ENCODE measurements around the gene DBP.
A peak's percentile ranks its signal among the peaks of the same experiment; 100 is the strongest.
"Not testable (repeated sequence)": the region's sequence is repeated elsewhere in the genome, so short reads cannot be mapped to it uniquely, and the experiment has no call there.

DBP gene, protein sequence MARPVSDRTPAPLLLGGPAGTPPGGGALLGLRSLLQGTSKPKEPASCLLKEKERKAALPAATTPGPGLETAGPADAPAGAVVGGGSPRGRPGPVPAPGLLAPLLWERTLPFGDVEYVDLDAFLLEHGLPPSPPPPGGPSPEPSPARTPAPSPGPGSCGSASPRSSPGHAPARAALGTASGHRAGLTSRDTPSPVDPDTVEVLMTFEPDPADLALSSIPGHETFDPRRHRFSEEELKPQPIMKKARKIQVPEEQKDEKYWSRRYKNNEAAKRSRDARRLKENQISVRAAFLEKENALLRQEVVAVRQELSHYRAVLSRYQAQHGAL
- total RNA-seq: 0.28 to 20.9 (median 8.9) reads per million in 18 experiments

DNA sequence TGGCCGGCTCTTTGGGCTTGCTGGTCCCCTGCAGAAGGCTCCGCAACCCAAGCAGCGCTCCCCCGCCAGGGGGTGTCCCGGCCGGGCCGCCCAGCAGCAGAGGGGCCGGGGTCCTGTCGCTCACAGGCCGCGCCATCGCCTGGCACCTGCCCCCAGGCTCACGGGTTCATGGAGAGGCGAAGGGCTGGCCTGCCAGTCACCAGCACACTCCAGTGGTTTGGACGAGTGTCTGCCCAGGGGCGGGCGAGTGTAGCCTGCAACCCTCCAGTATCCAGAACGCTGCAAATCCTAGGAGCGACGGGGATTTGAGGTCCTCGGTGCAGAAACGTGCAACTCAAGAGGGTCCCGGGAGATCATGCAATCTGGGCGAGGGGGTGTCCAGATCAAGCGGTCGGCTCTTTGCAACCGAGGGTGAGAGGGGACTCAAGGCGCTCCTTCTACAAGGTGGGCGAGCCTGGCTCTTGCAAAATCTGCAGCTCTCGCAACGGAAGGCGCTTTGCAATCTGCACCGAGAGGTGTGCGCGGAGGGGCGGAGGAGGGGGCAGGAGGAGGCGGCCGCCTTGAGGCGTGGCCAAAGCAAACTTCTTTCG is at the start of gene DBP:
TSS of gene DBP (minus strand) at position 521 of the 590 bp plus-strand sequence. CDS start at position 136, 385 bp downstream.
- DNase-seq: peak; percentile 43 to 67

DNA sequence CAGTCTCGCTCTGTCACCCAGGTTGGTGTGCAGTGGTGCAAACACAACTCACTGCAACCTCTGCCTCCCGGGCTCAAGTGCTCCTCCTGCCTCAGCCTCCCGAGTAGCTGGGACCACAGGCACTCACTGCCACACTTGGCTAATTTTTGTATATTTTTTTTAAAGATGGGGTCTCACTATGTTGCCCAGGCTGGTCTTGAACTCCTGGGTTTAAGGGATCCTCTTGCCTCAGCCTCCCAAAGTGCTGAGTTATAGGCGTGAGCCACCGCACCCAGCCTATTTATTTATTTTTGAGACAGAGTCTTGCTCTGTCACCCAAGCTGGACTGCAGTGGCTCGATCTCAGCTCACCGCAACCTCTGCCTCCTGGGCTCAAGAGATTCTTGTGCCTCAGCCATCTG is 49.5 kb upstream of the DBP start:
- DNase-seq: not testable (repeated sequence)

DNA sequence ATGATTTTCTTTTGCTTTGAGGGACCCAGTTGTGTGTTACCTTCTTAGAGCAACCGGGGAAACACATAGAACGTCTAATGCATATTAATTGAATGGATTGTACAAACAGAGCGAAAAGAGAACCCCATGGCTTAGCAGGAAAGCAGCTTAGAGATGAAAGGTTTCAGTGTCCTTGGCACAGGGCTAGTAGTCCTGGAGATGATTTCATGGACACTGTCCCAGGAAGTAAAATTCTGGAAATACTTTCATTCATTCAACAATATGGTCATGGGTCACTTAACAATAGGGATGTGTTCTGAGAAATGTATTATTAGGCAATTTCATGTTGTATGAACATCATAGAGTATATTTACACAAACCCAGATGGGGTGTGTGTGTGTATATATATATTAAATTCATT is 48.9 kb upstream of the DBP start:
- no peak for DNase-seq

DNA sequence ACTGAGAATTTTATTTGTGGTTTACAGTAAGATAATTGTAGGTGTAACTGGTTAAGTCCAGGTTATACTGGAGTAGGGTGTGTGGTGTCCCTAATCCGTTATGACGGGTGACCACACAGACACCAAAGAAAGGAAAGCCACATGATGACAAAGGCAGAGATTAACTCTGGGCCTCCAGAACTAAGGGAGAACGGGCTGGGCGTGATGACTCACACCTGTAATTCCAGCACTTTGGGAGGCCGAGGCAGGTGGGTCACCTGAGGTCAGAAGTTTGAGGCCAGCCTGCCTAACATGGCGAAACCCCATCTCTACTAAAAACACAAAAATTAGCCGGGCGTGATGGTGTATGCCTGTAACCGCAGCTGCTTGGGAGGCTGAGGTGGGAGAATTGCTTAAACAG is 48.4 kb upstream of the DBP start:
- DNase-seq: no peak

DNA sequence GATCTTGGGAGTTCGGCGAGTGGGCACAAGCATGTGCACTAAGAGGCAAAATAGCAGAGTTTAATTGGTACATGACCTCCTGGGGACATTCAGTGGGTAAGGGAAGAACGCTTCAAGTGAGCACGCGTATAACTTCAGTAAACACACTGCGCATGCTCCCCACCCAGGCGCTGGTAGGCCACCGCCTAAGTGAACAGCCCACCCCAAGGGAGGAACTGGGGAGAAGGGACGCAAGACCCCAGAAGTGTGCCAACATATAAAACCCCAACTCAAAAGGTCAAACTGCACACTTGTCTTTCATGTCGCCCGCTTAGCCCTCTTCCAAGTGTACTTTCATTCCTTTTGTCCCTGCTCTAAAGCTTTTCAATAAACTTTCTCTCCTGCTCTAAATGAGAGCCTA is 46.2 kb upstream of the DBP start:
- DNase-seq: peak in 1 of 2 donors; percentile 36

DNA sequence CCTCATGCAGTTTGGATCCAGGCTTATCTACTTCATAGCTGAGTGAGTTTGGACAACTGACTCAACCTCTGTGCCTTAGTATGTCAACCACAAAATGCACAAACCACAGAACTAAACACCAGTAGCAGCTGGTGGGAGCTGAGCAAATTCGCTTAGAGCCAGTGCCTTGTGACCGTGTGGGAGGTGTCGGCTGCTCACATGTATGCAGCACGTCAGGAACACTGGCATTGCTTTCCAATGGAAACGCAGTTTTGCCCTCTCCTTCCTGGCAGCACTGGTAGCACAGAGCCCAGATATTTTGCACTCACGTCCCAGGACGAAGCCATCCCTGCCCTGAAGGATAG is 43.9 kb upstream of the DBP start:
- DNase-seq: peak; percentile 74 to 95

DNA sequence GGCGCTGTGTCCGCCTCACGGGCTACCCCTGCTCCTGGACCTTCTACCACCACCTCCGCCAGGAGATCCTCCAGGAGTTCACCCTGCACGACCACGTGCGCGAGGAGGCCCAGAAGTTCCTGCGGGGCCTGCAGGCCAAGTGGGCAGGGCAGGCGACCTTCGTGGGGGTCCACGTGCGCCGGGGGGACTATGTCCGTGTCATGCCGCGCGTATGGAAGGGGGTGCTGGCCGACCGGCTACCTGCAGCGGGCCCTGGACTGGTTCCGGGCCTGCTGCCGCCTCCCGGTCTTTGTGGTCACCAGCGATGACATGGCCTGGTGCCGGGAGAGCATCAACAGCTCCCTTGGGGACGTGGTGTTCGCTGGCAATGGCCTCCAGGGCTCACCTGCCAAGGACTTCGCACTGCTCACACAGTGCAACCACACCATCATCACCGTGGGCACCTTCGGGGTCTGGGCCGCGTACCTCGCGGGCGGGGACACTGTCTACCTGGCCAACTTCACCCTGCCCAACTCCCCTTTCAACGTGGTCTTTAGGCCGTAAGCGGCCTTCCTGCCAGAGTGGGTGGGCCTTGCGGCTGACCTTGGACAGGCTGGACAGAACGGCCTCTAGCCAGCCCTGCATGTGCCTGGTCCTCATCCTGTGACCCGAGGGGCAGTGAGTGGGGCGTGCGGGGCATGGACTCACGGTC is 43.4 kb upstream of the DBP start:
- DNase-seq: no peak

DNA sequence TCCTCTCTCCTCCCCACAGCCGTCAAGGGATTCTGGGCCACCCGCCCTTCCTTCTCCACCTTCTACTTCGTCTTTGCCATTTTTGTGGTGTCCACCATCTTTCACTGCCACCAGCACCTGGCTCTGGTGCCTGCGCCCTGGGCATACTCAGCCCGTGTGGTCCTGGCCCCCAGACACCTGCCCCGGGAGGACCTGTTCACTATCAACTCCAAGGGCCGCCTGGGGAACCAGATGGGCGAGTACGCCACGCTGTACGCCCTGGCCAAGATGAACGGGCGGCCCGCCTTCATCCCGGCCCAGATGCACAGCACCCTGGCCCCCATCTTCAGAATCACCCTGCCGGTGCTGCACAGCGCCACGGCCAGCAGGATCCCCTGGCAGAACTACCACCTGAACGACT is 42.8 kb upstream of the DBP start:
- not testable (repeated sequence) for DNase-seq

DNA sequence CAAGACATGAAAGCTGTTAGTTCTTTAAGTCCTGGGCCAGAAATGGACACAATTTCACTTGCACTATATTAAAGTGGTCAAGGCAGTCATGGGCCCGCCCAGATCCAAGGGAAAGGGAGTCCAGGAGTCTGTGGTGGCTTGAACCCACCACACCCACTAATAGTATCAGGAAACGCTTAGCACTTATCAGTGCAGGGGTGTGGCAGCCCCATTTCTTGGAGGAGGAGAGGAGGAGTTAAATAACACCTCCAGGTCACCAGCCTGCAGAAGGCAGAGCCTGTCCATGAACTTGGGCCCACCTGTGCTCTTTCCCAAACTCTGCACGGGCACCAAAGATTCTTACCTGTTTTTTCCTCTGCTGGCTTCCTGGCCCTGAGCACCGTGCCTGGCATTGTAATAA is 41.0 kb upstream of the DBP start:
- no peak for DNase-seq

DNA sequence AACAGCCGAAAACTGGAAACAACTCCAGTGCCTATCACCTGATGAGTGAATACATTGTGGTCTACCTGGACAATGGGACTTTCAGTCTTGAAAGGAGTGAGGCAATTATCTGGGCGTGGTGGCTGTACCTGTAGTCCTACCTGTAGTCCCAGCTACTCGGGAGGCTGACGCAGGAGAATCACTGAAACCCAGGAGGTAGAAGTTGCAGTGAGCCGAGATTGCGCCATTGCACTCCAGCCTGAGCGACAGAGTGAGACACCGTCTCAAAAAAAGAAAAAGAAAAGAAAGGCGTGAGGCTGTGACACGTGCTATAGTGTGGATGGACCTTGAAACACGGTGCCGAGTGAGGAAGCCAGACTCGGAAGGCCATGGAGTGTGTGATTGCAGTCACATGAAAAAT is 39.7 kb upstream of the DBP start:
- DNase-seq: no peak

DNA sequence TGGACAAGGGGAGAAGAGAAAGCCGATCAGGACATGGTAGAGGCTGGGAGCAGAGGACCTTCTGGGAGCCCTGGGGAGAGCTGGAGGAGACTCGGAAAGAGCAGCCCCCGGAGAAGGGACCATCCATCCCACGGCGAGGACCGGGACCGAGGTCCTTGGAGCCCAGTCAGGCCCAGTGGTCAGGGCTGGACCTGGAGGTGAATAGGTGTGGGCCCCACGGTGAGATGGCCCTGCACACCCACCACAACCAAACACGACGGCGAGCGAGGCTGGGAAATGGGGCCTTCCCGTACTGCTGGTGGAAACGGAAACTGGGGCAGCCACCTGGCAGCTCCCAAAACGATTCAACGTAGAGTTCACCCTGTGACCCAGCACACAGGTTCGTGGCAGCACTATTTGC is 39.3 kb upstream of the DBP start:
- no peak for DNase-seq

DNA sequence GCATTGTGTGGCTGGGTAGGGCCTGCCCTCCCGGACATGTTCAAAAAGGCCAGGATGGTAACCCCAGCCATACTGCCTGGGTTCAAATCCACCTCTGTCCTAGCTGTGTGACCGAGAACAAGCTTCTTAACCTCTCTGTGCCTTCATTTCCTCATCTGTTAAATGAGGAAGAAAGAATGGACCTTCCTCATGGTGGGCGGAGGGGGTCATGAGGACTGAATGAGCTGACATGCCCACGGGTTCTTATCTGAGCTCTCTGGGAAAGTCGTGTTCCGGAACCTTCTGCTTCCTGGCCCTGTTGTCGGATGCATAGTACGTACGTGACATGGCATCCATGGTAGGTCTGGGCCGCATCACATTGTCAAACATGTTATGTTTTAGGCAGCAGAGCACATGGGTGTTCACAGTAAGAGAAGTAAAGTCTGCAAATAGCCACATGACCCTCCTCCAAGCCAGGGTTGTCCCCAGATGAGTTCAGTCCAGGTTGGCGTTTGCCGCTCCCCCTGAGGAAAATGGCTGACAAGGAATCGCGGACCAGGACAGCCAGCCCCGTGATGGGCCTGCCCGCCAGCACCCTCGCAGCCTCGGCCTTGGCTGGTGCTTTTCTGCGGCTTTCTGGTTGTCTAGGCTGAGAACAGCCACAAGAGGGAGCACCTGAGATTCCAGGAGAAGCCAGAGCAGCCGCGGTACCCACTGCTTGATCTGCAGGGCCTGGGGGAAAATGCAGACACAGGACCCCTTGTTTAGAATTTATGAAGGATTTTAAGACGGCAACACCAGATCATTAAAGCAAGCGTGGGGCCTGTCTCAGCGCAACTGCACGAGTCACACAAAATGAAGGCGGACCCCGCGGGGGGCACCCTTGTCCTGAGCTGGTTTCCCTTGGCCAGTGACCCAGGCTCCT is 38.0 kb upstream of the DBP start:
- peak; percentile 88 to 95 for DNase-seq

DNA sequence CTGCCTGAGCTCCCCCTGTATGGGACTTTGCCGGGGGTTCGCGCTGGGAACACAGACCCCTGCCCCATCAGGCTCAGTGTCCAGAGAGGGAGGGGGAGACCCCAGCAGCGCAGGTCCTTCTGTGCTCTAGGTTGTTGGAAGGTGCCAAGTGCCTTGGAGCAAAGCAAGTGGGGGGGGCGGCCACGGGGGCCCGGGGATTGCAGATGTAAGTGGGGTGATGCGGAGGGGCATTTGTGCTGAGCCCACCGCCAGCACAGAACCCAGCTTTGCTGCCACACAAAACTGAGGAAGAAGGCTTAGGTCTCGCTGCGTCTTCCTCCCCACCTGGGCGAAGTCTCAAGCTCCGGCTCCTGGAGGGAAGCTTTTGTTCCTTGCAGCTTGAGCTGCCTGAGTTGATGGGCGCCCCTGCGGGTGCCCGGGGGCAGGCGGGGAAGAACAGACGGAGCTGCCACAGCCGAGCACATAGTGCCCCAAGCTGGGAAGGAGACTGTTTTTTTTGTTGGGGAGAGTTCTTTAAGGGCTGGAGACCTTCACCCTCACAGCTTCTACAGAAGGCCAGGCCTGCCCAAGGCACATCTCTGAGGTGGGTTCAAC is 37.1 kb upstream of the DBP start:
- no peak for DNase-seq

DNA sequence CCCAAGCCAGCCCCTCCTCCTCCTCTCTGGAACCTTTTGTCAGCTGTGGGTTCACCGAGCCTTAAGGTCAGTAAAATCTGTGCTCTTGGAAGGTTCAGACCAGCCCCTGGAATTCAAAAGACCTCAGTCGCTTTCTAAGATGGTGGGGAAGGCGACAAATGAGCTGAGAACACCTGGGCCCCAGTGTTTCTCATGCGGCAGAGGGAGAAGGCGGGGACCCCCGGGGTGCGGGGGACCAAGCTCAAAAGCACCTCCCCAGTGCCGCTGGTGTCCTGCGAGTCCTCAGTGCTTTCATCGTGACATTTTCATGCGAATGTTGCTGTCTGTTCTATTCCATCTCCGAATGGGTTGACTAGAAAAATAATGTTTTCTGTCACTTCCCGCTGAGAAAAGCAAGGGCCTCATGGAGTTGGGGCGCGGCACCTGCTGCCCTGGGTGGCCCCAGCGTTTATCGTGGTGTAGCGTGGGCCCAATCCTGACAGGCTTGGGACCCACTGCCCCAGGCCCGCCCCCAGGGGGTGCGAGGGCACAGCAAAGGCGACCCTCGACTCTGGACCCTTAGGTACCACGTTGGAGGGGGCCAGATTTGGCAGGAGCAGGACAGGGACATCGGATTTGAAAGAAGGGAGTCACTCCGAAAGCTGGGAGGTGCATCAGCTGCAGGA is 36.4 kb upstream of the DBP start:
- no peak for DNase-seq

DNA sequence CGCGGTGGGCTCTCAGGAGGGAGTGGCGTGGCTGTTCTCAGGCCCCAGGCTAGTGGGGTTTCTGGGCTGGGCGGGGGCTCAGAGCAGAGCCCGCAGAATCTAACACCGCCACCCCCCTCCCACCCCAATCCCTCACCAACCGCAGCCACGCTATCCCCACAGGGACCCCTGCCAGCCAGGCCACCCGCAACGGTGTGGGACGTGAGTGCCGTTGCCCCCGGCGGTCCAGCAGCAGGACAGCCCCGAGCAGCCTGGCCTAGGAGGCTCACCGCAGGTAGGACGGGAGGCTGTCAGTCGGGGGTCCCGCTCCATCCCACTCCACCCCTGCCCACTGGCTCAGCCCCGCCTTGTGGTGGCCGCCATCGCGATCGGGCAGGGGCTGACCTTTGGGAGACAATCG is 35.8 kb upstream of the DBP start, which contains the start of gene NTN5:
TSS of gene NTN5 (minus strand) at position 24 of the 400 bp plus-strand sequence. CDS start 2,031 bp downstream, outside the sequence.
- no peak for DNase-seq

DNA sequence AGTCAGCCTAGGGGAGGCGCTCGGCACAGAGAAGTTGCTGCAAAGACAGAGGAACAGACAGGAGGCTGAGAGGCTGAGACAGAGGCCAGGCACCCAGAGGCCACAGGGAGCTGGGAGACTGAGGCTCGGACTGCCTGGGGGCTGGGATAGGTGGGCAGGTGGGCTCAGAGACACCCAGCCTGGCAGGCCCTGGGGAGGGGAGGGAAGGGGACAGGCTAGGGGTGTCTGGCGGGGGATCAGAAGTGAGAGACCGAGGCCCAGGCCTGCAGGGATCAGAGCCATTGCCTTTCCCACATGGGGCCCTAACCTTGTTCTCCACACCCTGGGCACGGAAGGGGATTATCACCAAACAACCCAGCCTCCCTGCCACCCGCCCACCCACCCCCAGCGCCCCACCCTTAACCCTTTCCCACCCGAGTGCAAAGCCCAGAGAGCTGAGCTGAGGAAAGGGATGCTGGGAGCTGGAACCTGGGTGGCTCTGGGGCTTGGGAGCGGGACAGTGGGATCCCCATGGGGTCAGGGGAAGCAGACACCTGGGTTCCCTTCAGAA is 34.3 kb upstream of the DBP start:
- DNase-seq: no peak

DNA sequence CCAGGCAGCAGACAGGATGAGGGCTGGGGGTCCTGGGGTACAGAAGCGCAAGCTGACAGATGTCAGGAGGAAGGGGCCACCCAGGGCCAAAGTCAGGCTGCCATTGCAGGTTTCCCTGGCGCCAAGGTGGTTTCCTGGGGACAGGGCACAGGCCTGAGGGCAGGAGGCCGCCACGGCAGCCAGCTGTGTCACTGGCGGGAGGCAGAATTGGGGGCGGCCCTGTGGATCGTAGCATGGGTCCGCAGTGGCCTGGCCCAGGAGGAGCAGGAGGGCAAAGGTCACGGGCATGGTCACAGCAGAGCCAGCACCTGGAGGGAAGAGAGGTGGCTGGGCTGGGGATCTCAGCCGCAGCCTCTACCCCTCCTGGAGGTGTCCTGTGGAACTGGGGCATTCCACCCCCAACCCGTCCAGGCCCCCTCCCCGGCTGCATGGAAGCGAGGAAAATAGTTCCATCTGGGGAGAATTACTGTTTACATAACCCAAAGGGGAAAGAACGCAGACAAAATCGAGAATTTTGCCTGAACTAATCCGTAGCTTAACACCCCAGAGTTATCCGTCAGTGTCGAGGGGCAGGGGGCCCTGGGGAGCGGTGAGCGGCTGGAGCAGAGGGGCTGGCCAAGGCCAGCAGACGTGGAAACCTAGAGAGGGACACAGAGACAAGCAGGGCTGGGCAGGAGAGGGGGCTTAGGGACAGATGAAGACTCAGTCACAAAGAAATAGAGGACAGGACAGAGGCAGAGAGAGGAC is 33.7 kb upstream of the DBP start:
- no peak for DNase-seq

DNA sequence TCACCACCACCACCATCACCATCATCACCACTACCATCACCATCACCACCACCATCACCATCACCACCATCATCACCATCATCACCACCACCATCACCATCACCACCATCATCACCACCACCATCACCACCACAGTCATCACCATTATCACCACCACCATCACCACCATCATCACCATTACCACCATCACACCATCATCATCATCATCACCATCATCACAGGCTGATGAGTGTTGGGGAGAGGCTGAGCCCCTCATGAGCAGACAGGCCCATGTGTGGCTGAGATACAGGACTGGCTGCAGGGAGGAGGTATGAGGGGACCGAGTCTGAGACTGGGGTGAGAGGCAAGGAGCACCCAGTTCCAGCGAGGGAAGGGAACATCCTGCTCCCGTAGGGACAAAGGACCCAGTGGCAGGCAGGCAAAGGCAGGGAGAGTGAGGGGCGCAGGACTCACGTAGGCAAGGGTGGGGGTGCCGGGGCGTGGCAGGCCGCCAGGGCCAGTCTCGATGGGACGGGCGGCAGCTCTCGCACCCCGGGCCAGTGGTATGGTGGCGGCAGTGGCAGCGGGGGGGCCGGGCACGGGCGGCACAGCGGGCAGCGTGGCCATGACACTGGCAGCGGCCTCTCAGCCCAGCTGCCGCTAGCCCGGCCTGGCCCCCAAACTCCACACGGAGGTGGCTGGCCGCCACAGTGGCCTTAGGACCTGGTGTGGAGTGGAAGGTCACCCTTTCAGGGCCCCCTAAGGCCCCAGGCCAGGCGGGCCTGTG is 32.9 kb upstream of the DBP start:
- DNase-seq: no peak

DNA sequence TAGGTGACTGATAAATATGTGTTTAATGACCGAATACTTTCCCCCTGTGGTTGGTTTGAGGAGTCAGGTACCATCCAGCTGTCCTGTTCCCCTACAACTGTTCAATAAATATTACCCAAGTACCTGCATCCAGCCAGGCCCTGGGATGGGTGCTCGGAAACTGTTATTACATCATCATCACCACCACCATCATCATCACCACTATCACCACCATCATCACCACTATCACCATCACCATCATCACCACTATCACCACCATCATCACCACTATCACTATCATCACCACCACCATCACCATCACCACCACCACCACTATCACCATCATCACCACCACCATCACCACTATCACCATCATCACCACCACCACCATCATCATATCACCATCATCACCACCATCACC is 31.6 kb upstream of the DBP start:
- no peak for DNase-seq

DNA sequence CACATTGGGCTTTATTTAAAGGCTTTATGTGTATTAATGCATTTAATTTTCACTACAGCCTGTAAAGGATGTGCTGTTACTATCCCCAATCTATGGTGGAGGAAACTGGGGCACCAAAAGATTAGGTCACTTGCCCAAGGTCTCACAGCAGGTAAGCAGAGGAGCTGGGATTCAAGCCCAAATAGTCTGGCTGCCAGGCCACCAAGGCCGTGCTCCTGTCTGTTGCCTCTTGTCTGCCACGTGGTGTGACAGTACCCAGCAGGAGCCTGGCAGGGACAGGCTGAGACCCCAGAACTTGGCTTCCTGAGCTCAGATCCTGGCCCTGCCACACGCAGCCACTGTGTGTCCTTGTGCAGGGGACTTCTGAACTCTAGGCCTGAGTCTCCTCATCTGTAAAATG is 31.2 kb upstream of the DBP start:
- no peak for DNase-seq
